Measurements from ENCODE around the gene SLC9B1. TPM values are rescaled to one million over a fixed set of nuclear protein-coding genes. Genes with fewer than 3 reads are reported as not detected.
A peak's percentile ranks its signal among the peaks of the same experiment; 100 is the strongest.
"Not testable (repeated sequence)": the region's sequence is repeated elsewhere in the genome, so short reads cannot be mapped to it uniquely, and the experiment has no call there.

The SLC9B1 gene
- total and polyA plus RNA-seq, 2 of the 13 experiments (the other 11 are each of a cell fraction or from before 2014, with no cell fraction given): 0.17 to 0.20 TPM

DNA sequence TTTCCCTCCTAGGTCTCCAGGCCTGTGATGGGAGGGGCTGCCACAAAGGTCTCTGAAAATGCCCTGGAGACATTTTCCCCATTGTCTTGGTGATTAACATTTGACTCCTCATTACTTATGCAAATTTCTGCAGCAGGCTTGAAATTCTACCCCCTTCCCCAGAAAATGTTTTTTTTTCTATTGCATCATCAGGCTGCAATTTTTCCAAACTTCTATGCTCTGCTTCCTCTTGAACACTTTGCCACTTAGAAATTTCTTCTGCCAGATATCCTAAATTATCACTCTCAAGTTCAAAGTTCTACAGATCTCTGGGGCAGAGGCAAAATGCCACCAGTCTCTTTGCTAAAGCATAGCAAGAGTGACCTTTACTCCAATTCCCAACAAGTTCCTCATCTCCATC, 25.5 kb downstream of the SLC9B1 start:
- H2AFZ ChIP-seq (ENCODE audit: low read length); POLR2A ChIA-PET; H3K4me1 ChIP-seq (ENCODE audit: insufficient read depth, low read length); H3K27me3 ChIP-seq (ENCODE audit: control insufficient read depth in 1 of 2, insufficient read depth in 2 of 2, low read length in 2 of 2); H4K20me1 ChIP-seq (ENCODE audit: insufficient read depth, low read length); BruUV-seq (replicated peaks); ATAC-seq; H3K9ac ChIP-seq (ENCODE audit: insufficient read depth, low read depth, low read length); H3K36me3 ChIP-seq (replicated peaks in 1 of 2; ENCODE audit: control insufficient read depth in 1 of 2, insufficient read depth in 2 of 2, low read length in 2 of 2); H3K27ac ChIP-seq (ENCODE audit: extremely low read length, insufficient read depth, low read length); H3K4me2 ChIP-seq (ENCODE audit: low read depth, low read length); H3K79me2 ChIP-seq (ENCODE audit: insufficient read depth, low read length); H3K4me3 ChIP-seq (replicated peaks in 1 of 3; ENCODE audit: insufficient read depth in 1 of 3, low read depth in 2 of 3, low read length in 3 of 3); in situ Hi-C loops (cut with HindIII; ENCODE audit: extremely low pct_ligation_motif_present, low pct_unique_long_range_greater_than_20kb); intact Hi-C loops (cut with micrococcal nuclease; ENCODE audit: unreplicated experiment); FAIRE-seq; DNase-seq (ENCODE audit: low spot score); CTCF ChIA-PET (ENCODE audit: low intra/inter-chr PET ratio, low total read pairs); TF ChIP-seq ATF7 (CRISPR knock-in tag; IDR thresholded peaks at IDR 0.05): not testable (repeated sequence)
- H3K9me3 ChIP-seq (ENCODE audit: low read length): peaks cover 12% of the 10 kb centered on the region; the same call in 1 of the 2 replicates
- 0 out of 2 replicates have a peak, but pooled peaks have one; percentile 5 for TF ChIP-seq ATF7 (IDR thresholded peaks at IDR 0.05)

DNA sequence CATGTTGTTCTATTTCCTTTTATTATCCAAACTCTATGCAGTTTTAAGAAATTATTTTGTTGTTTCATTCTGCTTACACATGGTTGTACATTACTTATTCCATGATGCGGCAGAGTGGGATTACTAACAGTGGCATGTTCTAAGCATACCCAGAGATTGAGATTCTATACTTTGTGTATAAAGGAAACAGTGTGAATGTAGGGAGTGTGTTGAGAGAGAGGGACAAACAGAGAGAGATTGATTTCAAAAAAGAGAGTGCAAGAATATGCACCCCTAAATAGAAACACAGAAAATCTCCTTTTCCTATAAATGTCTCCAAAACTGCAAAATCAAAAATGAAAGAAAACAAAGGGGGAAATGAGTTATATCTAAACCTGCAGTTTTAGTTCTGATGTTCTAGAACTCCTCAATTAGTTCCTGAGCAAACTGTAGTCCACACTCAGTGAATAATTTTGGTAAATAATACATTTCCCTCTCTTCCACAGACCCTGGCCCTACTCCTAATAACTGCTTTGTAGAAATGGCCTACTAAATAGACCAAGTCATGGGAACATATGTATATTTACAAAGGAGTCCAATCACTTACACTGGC, 31.0 kb downstream of the SLC9B1 start:
- no peak for FAIRE-seq
- H3K4me2 ChIP-seq (ENCODE audit: low read depth, low read length): no peak overlapping the region
- no peaks in the 10 kb centered on the region for H4K20me1 ChIP-seq (ENCODE audit: insufficient read depth, low read length)
- in situ Hi-C loops (cut with HindIII; ENCODE audit: extremely low pct_ligation_motif_present, low pct_unique_long_range_greater_than_20kb): no loop called here
- no peaks in the 10 kb centered on the region for H3K36me3 ChIP-seq (replicated peaks in 1 of 2; ENCODE audit: control insufficient read depth in 1 of 2, insufficient read depth in 2 of 2, low read length in 2 of 2)
- ATAC-seq: no peak
- H3K9ac ChIP-seq (ENCODE audit: insufficient read depth, low read depth, low read length): no peak overlapping the region
- H3K27me3 ChIP-seq (ENCODE audit: control insufficient read depth in 1 of 2, insufficient read depth in 2 of 2, low read length in 2 of 2): no peaks in the 10 kb centered on the region; a peak in 1 of 5 replicates
- DNase-seq (ENCODE audit: low spot score): no peak
- ChIA-PET CTCF (ENCODE audit: low intra/inter-chr PET ratio, low total read pairs) (no interaction called here), POLR2A (no interaction called here)
- no peak overlapping the region for H2AFZ ChIP-seq (ENCODE audit: low read length)
- H3K4me1 ChIP-seq (ENCODE audit: insufficient read depth, low read length): no peaks in the 10 kb centered on the region
- no peaks in the 10 kb centered on the region for H3K79me2 ChIP-seq (ENCODE audit: insufficient read depth, low read length)
- no peak overlapping the region for H3K27ac ChIP-seq (ENCODE audit: extremely low read length, insufficient read depth, low read length)
- 91% methylated on average over 1 of the region's 1 CpG for WGBS (ENCODE audit: low lambda C conversion rate)
- no peak overlapping the region for H3K4me3 ChIP-seq (replicated peaks in 1 of 3; ENCODE audit: insufficient read depth in 1 of 3, low read depth in 2 of 3, low read length in 3 of 3)
- intact Hi-C loops (cut with micrococcal nuclease; ENCODE audit: unreplicated experiment): no loop called here
- H3K9me3 ChIP-seq (ENCODE audit: low read length): peaks cover 8% of the 10 kb centered on the region; the same call in 1 of the 2 replicates
- no TSS peak for BruUV-seq (replicated peaks)
- TF ChIP-seq ZFP36 (IDR thresholded peaks at IDR 0.05; ENCODE audit: borderline replicate concordance, low read depth, low read length, partially characterized antibody) (no peak), MLXIP (CRISPR knock-in tag; IDR thresholded peaks at IDR 0.05; ENCODE audit: borderline replicate concordance) (no peak), AHDC1 (CRISPR knock-in tag; IDR thresholded peaks at IDR 0.05; ENCODE audit: borderline replicate concordance) (no peak)
